Astrocyte (in vitro differentiated cells and primary cell): ENCODE results near the gene SMIM10L2A. TPM values are rescaled to one million over a fixed set of nuclear protein-coding genes. Genes with fewer than 3 reads are reported as not detected.
"Not testable (repeated sequence)": the region's sequence is repeated elsewhere in the genome, so short reads cannot be mapped to it uniquely, and the experiment has no call there.

Experiments used
- DNase-seq: peaks from one replicate; pipeline ENCODE4 v3.0.0-alpha.2; 2010; ENCODE audit warnings: low read depth
- FAIRE-seq: peaks from 2 replicates; lab custom pipeline; 2011; peaks lifted over from hg19 to GRCh38; lab: Jason Lieb, UNC
- H2AFZ ChIP-seq: 2 replicates; pipeline ENCODE4 v1.6.0; 2012; ENCODE audit warnings: low read depth, low read length, inconsistent platforms
- H3K27ac ChIP-seq: 2 replicates; pipeline ENCODE4 v1.5.1; 2011; ENCODE audit warnings: low read depth, low read length, inconsistent platforms
- H3K27me3 ChIP-seq: 2 replicates; pipeline ENCODE4 v1.6.0; 2011; ENCODE audit warnings: low read length, inconsistent platforms; ENCODE audit not compliant: insufficient read depth
- H3K36me3 ChIP-seq: 2 replicates; pipeline ENCODE4 v1.5.1; 2011; ENCODE audit warnings: low read length, inconsistent platforms; ENCODE audit not compliant: insufficient read depth
- H3K4me1 ChIP-seq: 2 replicates; pipeline ENCODE4 v1.5.1; 2011; ENCODE audit warnings: low read length, inconsistent platforms; ENCODE audit not compliant: insufficient read depth
- H3K4me2 ChIP-seq: 2 replicates; pipeline ENCODE4 v1.6.0; 2012; ENCODE audit warnings: low read length, inconsistent platforms
- H3K4me3 ChIP-seq: 2 replicates; pipeline ENCODE4 v1.5.1; 2011; ENCODE audit warnings: low read depth, mild to moderate bottlenecking, low read length, inconsistent platforms; ENCODE audit not compliant: insufficient read depth
- H3K79me2 ChIP-seq: 2 replicates; pipeline ENCODE4 v1.6.0; 2012; ENCODE audit warnings: mild to moderate bottlenecking, low read length, inconsistent platforms; ENCODE audit not compliant: insufficient read depth
- H3K9ac ChIP-seq: 2 replicates; pipeline ENCODE4 v1.6.0; 2012; ENCODE audit warnings: mild to moderate bottlenecking, low read length, inconsistent platforms
- H3K9me3 ChIP-seq: 2 replicates; pipeline ENCODE4 v1.5.1; 2012; ENCODE audit warnings: low read depth, mild to moderate bottlenecking, low read length, inconsistent platforms; ENCODE audit not compliant: insufficient read depth
- H4K20me1 ChIP-seq: 2 replicates; pipeline ENCODE4 v1.6.0; 2012; ENCODE audit warnings: low read length, inconsistent platforms; ENCODE audit not compliant: insufficient read depth
- H3K27ac Mint-ChIP-seq: one replicate; pipeline ENCODE4 v1.8.0; 2021; ENCODE audit warnings: mild to moderate bottlenecking, mixed read lengths; ENCODE audit not compliant: unreplicated experiment
- H3K27me3 Mint-ChIP-seq: one replicate; pipeline ENCODE4 v1.8.0; 2021; ENCODE audit warnings: low read depth, mixed read lengths; ENCODE audit not compliant: unreplicated experiment
- H3K36me3 Mint-ChIP-seq: one replicate; pipeline ENCODE4 v1.8.0; 2021; ENCODE audit warnings: low read depth, mixed read lengths; ENCODE audit not compliant: unreplicated experiment
- H3K4me1 Mint-ChIP-seq: one replicate; pipeline ENCODE4 v1.8.0; 2021; ENCODE audit warnings: low read depth, mixed read lengths; ENCODE audit not compliant: unreplicated experiment
- H3K4me3 Mint-ChIP-seq: one replicate; pipeline ENCODE4 v1.8.0; 2021; ENCODE audit warnings: mild to moderate bottlenecking, moderate library complexity, mixed read lengths; ENCODE audit not compliant: unreplicated experiment
- H3K9me3 Mint-ChIP-seq: one replicate; pipeline ENCODE4 v1.8.0; 2021; ENCODE audit warnings: mild to moderate bottlenecking, mixed read lengths; ENCODE audit not compliant: unreplicated experiment
- CTCF ChIP-seq: IDR thresholded peaks from 2 replicates; pipeline ENCODE4 v1.5.1; 2011; ENCODE audit warnings: low read depth, mild to moderate bottlenecking, inconsistent platforms, low read length, moderate library complexity; ENCODE audit not compliant: insufficient read depth
- EZH2 ChIP-seq: IDR thresholded peaks from 2 replicates; pipeline ENCODE4 v1.6.1; 2012; ENCODE audit warnings: mild to moderate bottlenecking, low read length, inconsistent platforms; ENCODE audit not compliant: insufficient read depth
- total RNA-seq: library from RNA; stranded (reverse); gene quantifications from 2 replicates; pipeline ENCODE4 v1.2.1, GENCODE V29; 2021

Gene SMIM10L2A
- total RNA-seq, 1 donor from 2014 or later: 0.18 TPM

- no peaks in the 10 kb centered on the region for H3K27me3 ChIP-seq
- Mint-ChIP-seq H3K4me3 (no peak overlapping the region), H3K9me3 (peaks cover 1% of the 10 kb centered on the region), H3K4me1 (no peaks in the 10 kb centered on the region), H3K36me3 (no peaks in the 10 kb centered on the region), H3K27me3 (no peaks in the 10 kb centered on the region), H3K27ac (no peak overlapping the region)
- H3K4me1 ChIP-seq: no peaks in the 10 kb centered on the region
- no peaks in the 10 kb centered on the region for H4K20me1 ChIP-seq
- no peak overlapping the region for H3K4me2 ChIP-seq
- H3K9ac ChIP-seq: no peak overlapping the region
- H3K9me3 ChIP-seq: no peaks in the 10 kb centered on the region
- no peaks in the 10 kb centered on the region for H3K36me3 ChIP-seq
- no peaks in the 10 kb centered on the region for H3K79me2 ChIP-seq
- FAIRE-seq (peak; percentile 93), DNase-seq (no peak)
- H2AFZ ChIP-seq: no peak overlapping the region
- no peak for TF ChIP-seq CTCF
- TF ChIP-seq EZH2: no peak
- H3K27ac ChIP-seq: no peak overlapping the region
- H3K4me3 ChIP-seq: no peak overlapping the region
Observed at GRCh38 chrX:135403374-135403773, 18.4 kb upstream of the SMIM10L2A start.

- H3K4me3 Mint-ChIP-seq, H3K27ac Mint-ChIP-seq, H3K36me3 Mint-ChIP-seq, DNase-seq, H3K4me2 ChIP-seq, H3K27me3 Mint-ChIP-seq, H3K27ac ChIP-seq, H3K27me3 ChIP-seq, H4K20me1 ChIP-seq, H3K79me2 ChIP-seq, H3K4me1 ChIP-seq, H3K36me3 ChIP-seq, H2AFZ ChIP-seq, H3K4me3 ChIP-seq, H3K9me3 Mint-ChIP-seq, H3K4me1 Mint-ChIP-seq, H3K9me3 ChIP-seq, FAIRE-seq, H3K9ac ChIP-seq: not testable (repeated sequence)
Observed at GRCh38 chrX:135406428-135406827, 15.3 kb upstream of the SMIM10L2A start.

- H3K36me3 ChIP-seq: no peaks in the 10 kb centered on the region
- H3K79me2 ChIP-seq: no peaks in the 10 kb centered on the region
- no peaks in the 10 kb centered on the region for H3K9me3 ChIP-seq
- no peak overlapping the region for H3K27ac Mint-ChIP-seq
- H3K27me3 ChIP-seq: no peaks in the 10 kb centered on the region
- H3K4me3 ChIP-seq: no peak overlapping the region
- no peak overlapping the region for H3K27ac ChIP-seq
- H3K9me3 Mint-ChIP-seq: peaks cover 1% of the 10 kb centered on the region
- H2AFZ ChIP-seq: no peak overlapping the region
- H4K20me1 ChIP-seq: no peaks in the 10 kb centered on the region
- H3K4me2 ChIP-seq: no peak overlapping the region
- no peaks in the 10 kb centered on the region for H3K36me3 Mint-ChIP-seq
- H3K9ac ChIP-seq: no peak overlapping the region
- H3K4me1 ChIP-seq: no peaks in the 10 kb centered on the region
- no peaks in the 10 kb centered on the region for H3K4me1 Mint-ChIP-seq
- H3K4me3 Mint-ChIP-seq: no peak overlapping the region
- H3K27me3 Mint-ChIP-seq: no peaks in the 10 kb centered on the region
- DNase-seq: no peak
- no peak for FAIRE-seq
- no peak for TF ChIP-seq CTCF
- TF ChIP-seq EZH2: no peak
Observed at GRCh38 chrX:135408794-135409193, 12.9 kb upstream of the SMIM10L2A start.
